HG02623 (cell line): ENCODE results near the gene ZNF462.

Experiments used
- ATAC-seq: cut with Tn5 transposase; IDR thresholded peaks from one replicate; pipeline ENCODE4 v1.9.1; 2021; ENCODE audit warnings: moderate library complexity; ENCODE audit not compliant: unreplicated experiment

ZNF462 gene

GRCh38 chr9:106862110-106862820 lies 701 bp upstream of the ZNF462 start:
- no peak for ATAC-seq

GRCh38 chr9:106864373-106865143 lies 1.6 kb downstream of the ZNF462 start:
- no peak for ATAC-seq

- no peak for ATAC-seq
These were observed 3.3 kb downstream of the ZNF462 start for GRCh38 chr9:106866243-106866642.

- no peak for ATAC-seq
These were observed 4.3 kb downstream of the ZNF462 start for GRCh38 chr9:106867286-106867685.

GRCh38 chr9:106868087-106868486 lies 5.1 kb downstream of the ZNF462 start:
- no peak for ATAC-seq

DNA sequence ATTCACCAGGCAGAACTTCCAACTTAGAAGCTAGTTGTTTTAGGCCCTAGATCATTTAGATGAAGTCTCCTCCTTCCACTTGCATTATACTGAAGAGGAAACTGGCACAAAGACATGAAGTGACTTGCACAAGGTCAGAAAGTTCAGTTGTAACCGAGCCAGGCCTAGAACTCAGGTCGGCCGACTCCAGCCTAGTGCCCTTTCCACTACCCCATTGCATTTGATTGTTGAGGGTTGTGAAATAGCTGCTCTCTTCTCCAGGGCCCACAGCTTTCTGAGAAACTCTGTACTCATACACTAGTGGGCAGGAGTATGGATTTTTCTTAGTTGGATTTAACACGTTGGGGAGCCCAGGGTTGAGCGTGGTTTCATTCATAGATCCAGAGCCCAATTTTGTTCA lies 5.6 kb downstream of the ZNF462 start:
- ATAC-seq = no peak

DNA sequence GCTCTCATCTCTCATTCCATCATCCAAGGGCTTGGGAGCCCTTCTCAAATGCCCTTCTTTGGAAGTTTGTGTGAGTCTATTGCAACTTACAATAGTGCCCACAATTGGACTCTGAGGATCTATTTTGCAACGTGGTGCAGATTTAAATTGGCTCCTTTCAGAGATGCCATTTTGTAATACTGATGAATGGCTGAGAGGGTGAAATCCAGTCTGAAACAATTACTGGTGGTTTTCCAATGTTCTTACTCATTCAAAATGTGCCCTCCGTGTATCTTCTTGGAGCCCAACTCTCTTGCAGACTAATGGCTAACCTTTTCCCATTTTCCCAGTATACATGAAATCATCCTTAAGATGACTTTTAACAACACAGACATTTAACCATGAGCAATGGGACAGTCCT lies 6.1 kb downstream of the ZNF462 start:
- ATAC-seq = no peak

- ATAC-seq = no peak
These were observed 6.5 kb downstream of the ZNF462 start for GRCh38 chr9:106869458-106869857.

GRCh38 chr9:106872641-106873040 lies 9.7 kb downstream of the ZNF462 start:
- ATAC-seq = no peak

DNA sequence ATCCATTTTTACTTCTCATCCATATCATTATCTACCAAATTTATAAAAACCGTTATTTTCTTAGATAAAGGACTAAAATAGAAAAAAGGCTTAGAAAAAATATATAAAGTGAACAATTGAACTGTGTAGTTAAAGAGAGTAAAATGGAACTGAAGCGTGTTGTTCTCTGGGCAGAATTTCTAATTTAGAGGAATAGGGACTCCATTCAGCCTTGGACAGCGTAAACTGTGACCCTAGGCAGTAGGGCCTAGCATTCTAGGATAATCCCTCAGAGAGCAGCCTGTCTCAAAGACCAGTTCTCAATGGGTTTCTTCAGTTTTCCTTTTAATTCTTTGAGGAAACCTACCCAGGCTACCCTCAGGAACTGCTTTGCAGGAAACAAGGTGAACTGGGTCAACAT lies 11.1 kb downstream of the ZNF462 start:
- no peak for ATAC-seq

- ATAC-seq = no peak
These were observed 11.7 kb downstream of the ZNF462 start for GRCh38 chr9:106874652-106875051.

GRCh38 chr9:106875529-106875928 lies 12.6 kb downstream of the ZNF462 start:
- ATAC-seq = no peak

DNA sequence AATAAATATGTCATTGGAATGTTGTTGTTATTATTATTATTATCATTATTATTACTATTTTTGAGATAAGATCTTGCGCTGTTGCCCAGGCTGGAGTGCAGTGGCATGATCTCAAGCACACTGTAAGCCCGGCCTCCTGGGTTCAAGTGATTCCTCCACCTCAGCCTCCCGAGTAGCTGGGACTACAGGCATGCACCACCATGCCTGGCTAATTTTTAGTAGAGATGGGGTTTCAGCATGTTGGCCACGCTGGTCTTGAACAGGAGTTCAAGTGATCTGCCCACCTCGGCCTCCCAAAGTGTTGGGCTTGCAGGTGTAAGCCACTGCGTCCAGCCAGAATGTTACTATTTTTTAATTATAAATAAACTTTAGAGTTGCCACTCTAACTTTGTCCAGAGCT lies 14.4 kb downstream of the ZNF462 start:
- ATAC-seq = no peak

DNA sequence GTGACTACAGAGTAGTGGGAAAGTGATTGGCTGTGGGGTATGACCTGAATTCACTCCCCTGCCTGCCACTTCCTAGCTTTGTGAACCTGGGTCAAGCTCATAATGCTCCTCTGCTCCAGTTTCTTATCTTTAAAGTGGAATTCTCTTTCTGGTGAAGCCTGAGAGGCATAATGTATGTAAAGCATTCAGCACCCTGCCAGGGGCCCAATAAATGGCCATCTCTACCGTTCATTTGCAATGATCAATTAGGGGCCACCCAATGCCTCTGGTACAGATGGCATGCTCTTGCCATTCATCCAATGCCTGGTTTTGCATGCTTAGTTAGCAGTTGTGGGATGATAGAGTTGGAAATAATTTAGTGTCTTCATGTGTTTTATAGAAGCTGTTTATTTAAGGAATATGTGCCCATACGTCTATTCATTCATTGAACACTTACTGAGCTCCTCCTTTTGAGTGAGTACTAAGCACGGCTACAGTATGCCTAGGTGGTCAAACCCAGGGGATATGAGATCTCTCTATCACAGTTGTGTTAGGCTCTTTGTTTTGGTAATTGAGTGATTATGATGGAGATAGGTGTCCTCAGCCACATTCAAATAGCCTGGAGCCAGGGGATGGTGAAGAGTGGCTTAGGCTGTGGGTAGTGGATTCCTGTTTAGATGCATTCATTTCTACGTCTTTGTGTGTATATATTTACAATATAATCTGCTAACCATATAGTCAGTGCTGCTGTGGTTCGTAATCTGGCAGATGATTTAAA lies 15.3 kb downstream of the ZNF462 start:
- no peak for ATAC-seq

DNA sequence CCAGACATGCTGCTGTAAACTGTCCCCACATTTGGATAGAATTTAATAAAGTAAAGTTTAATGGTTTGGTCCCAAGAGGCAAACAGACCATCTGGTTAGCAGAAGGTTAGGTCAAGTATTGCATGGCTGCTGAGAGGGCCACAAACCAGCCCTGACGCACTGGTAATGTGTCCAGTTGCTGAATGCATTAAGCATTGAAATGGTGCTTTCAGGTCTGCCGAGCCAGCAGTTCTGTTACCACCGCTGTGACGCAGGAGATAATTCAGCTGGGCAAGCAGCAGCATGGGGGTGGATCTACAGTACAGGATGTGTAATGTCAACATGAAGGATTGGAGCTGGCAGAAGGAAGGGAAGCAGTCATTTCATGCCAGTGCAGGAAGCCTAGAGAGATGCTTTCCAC lies 16.0 kb downstream of the ZNF462 start:
- no peak for ATAC-seq

DNA sequence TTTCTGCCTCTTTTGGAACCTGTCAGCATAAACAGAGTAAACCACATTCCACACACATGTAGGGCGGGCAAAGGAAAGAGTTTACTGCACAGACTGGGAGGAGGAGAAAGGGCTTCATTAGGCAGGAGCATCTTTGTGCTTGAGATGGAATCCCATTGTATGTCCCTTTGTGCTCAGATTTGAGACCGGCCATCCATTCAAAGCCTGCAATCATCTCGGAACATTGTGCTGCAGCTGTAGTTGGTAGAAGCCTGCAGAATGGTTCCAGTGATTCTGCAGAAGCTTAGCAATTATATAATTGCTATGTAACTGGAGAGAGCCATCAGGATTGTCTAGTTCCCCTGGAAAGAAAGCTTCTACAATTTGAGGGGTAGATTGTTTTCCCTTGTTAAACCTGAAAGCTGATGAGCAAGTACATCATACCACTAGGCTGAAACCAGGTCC lies 16.5 kb downstream of the ZNF462 start:
- ATAC-seq = no peak

GRCh38 chr9:106880081-106880480 lies 17.1 kb downstream of the ZNF462 start:
- ATAC-seq = no peak

DNA sequence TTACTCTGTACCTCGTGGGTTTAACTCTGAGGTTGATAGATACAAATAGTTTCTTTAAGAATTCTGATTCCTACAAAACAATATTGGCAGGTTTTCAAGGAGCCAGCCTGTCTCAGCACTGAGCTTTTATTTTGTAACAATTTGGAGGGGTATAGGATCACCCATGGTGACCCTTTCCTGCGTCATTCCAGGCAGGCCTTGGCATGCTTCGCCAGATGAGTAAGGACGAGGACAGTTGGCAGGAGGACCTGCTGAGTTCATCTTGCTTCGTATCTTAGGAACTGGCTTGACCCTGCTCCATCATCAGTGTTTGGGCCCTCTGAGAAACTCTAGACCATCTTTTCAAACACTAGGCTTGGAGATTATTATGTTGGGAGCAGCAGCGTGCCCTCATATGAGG lies 17.9 kb downstream of the ZNF462 start:
- ATAC-seq = no peak

DNA sequence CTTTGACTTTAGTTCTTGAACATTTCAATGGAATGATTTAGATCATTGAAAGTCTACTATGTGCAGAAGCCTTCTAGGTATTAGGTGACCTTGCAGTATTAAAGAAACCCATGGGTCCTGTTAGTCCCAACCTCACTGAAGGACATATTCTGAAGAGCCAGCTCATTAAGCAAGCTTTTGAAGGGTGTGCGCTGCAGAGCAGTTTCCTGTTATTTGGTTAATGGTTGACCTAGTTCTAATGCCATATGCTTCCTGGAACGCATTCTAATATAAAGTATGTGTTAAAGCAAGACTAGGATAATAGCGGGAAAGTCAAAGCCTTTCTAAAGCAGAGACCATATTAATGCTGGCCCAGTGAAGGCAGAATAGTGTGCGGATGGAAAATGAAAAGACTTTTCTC lies 20.1 kb downstream of the ZNF462 start:
- ATAC-seq = no peak

DNA sequence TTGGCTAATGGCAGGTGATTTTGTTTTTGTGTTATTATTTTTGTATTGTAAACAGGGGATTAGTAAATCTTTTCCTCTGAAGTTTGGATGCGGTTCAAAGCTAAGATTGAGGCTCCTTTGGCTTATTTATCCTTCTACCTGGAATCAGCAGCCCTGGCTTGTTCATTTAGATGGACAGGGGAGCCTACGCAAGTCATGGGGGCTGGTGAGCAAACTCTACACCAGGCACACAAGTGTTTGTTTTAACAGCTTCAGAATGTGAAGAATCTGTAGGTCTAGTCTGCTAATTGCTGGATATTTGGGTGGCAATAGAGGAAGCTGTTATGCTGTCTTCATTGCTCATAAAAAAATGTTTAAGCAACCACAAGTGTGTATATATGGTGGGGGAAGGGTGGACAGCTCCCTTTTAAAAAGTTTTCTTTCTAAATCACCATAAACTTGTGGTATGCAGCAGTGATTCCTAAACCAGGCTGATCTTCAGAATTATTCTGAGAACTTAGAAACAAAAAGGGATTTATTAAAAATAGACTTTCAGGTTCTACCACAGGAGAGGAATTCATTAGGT lies 20.7 kb downstream of the ZNF462 start:
- ATAC-seq = no peak

- ATAC-seq = no peak
These were observed 22.5 kb downstream of the ZNF462 start for GRCh38 chr9:106885451-106885850.
